Breast epithelium (tissue), 3 donors: ENCODE results near the gene SLC35E4.

ENCODE experiments used
- CTCF ChIP-seq, 3 donors: fragments of 450-650 bp; IDR thresholded peaks; one replicate each; pipeline ENCODE4 v1.5.1; 2016 to 2017; ENCODE audit warnings: antibody characterized with exemption in 3 of 3, mild to moderate bottlenecking in 3 of 3, moderate library complexity in 3 of 3
- POLR2A ChIP-seq: fragments of 450-650 bp; IDR thresholded peaks from one replicate; pipeline ENCODE4 v1.6.1; 2016; ENCODE audit warnings: antibody characterized with exemption, mild to moderate bottlenecking, moderate library complexity

GRCh38 chr22:30667107-30667493, 31.5 kb downstream of the SLC35E4 start:
- no peak for TF ChIP-seq POLR2A
- no peak for TF ChIP-seq CTCF (IDR thresholded peaks at IDR 0.05)
